ENCODE data around the gene KRTAP26-1. TPM values are rescaled to one million over a fixed set of nuclear protein-coding genes. Genes with fewer than 3 reads are reported as not detected.

Gene KRTAP26-1
- polyA plus RNA-seq, 4 donors: not detected

Other genes starting within 250 kb of the KRTAP26-1 start
- not detected for gene CLDN17, start 153.5 kb downstream of the KRTAP26-1 start, polyA plus RNA-seq
- gene CLDN8, start 104.2 kb downstream of the KRTAP26-1 start, polyA plus RNA-seq: under 1 TPM in 1 of 4 donors, not detected in 3; 0.15 TPM
- not detected for gene KRTAP24-1, start 37.4 kb downstream of the KRTAP26-1 start, polyA plus RNA-seq
- gene KRTAP25-1, start 30.8 kb downstream of the KRTAP26-1 start, polyA plus RNA-seq: not detected
- not detected for gene KRTAP27-1, start 17.4 kb upstream of the KRTAP26-1 start, polyA plus RNA-seq
- gene KRTAP23-1, start 28.3 kb upstream of the KRTAP26-1 start, polyA plus RNA-seq: not detected
- 1 to 10 TPM in 1 of 4 donors, not detected in 3; 2.0 TPM for gene KRTAP13-2, start 52.0 kb upstream of the KRTAP26-1 start, polyA plus RNA-seq
- not detected for gene KRTAP13-1, start 75.7 kb upstream of the KRTAP26-1 start, polyA plus RNA-seq
- not detected for gene KRTAP13-3, start 105.6 kb upstream of the KRTAP26-1 start, polyA plus RNA-seq
- gene KRTAP13-4, start 109.9 kb upstream of the KRTAP26-1 start, polyA plus RNA-seq: not detected
- gene KRTAP15-1, start 120.0 kb upstream of the KRTAP26-1 start, polyA plus RNA-seq: not detected
- gene KRTAP19-1, start 160.1 kb upstream of the KRTAP26-1 start, polyA plus RNA-seq: not detected
- not detected for gene KRTAP19-2, start 167.1 kb upstream of the KRTAP26-1 start, polyA plus RNA-seq
- not detected for gene KRTAP19-3, start 171.7 kb upstream of the KRTAP26-1 start, polyA plus RNA-seq
- not detected for gene KRTAP19-4, start 176.8 kb upstream of the KRTAP26-1 start, polyA plus RNA-seq
- gene KRTAP19-5, start 181.8 kb upstream of the KRTAP26-1 start, polyA plus RNA-seq: not detected
- gene KRTAP19-6, start 221.5 kb upstream of the KRTAP26-1 start, polyA plus RNA-seq: not detected
- not detected for gene KRTAP19-7, start 241.0 kb upstream of the KRTAP26-1 start, polyA plus RNA-seq